Measurements from ENCODE around the gene SGMS2. TPM values are rescaled to one million over a fixed set of nuclear protein-coding genes. Genes with fewer than 3 reads are reported as not detected.

Gene SGMS2
- total and polyA plus RNA-seq, 2 of the 4 experiments (the other 2 are of a cell fraction) = 13.4 to 37.5 TPM

GRCh38 chr4:107824350-107825071 lies at the start of gene SGMS2 (continued):
- 0 out of 2 replicates have a peak, but pooled peaks have one; percentile 49 for TF ChIP-seq CEBPB (IDR thresholded peaks at IDR 0.05; ENCODE audit: low read depth, low read length)
- TF ChIP-seq RCOR1 (IDR thresholded peaks at IDR 0.05; ENCODE audit: insufficient replicate concordance, low read length) = no peak
- TF ChIP-seq MAFK (IDR thresholded peaks at IDR 0.05; ENCODE audit: low read depth, low read length) = no peak
- peak; percentile 35; the same call in 1 of the 2 replicates for TF ChIP-seq MXI1 (IDR thresholded peaks at IDR 0.05; ENCODE audit: borderline replicate concordance, low read depth, low read length)
- TF ChIP-seq NFE2L2 (IDR thresholded peaks at IDR 0.05; ENCODE audit: low read depth, low read length) = no peak

GRCh38 chr4:107777890-107778289 lies 46.8 kb upstream of the SGMS2 start:
- H4K8ac ChIP-seq (ENCODE audit: low read depth in 2 of 2, low read length in 2 of 2) = no peak overlapping the region
- H3K27ac ChIP-seq (ENCODE audit: insufficient read depth, low read length) = no peak overlapping the region
- H4K5ac ChIP-seq (ENCODE audit: low read depth, low read length) = no peak overlapping the region
- H3K9ac ChIP-seq (ENCODE audit: low read depth, low read length) = no peak overlapping the region
- H3K56ac ChIP-seq (ENCODE audit: extremely low read depth, insufficient read depth, low read length) = no peak overlapping the region
- no peaks in the 10 kb centered on the region for H3K4me1 ChIP-seq (ENCODE audit: control insufficient read depth, insufficient read depth, low read length)
- no peaks in the 10 kb centered on the region for H4K20me1 ChIP-seq (ENCODE audit: insufficient read depth, low read length)
- no peak overlapping the region for H2AK5ac ChIP-seq (ENCODE audit: low read depth, low read length)
- H2BK120ac ChIP-seq (ENCODE audit: low read depth, low read length) = no peak overlapping the region
- H2AK9ac ChIP-seq (replicated peaks; ENCODE audit: low read depth, low read length, poor library complexity) = no peak overlapping the region
- dilution Hi-C loops (cut with HindIII; ENCODE audit: low sequenced_read_pairs, unreplicated experiment) (no loop called here), in situ Hi-C loops (cut with MboI; ENCODE audit: low sequenced_read_pairs) (no loop called here), intact Hi-C loops (cut with micrococcal nuclease) (no loop called here)
- H3K79me1 ChIP-seq (ENCODE audit: low read depth in 1 of 2, low read length in 2 of 2) = no peaks in the 10 kb centered on the region
- H3K9me1 ChIP-seq (ENCODE audit: insufficient read depth, low read length) = no peaks in the 10 kb centered on the region
- ATAC-seq (ENCODE audit: low read depth) (no peak), DNase-seq (no peak)
- H3K23ac ChIP-seq (ENCODE audit: low read depth, low read length) = no peak overlapping the region
- H3K4me2 ChIP-seq (ENCODE audit: low read depth, low read length) = no peak overlapping the region
- TF ChIP-seq ELK1 (IDR thresholded peaks at IDR 0.05; ENCODE audit: borderline replicate concordance, low read depth, low read length) = no peak
- TF ChIP-seq MXI1 (IDR thresholded peaks at IDR 0.05; ENCODE audit: borderline replicate concordance, low read depth, low read length) = no peak
- TF ChIP-seq RFX5 (IDR thresholded peaks at IDR 0.05; ENCODE audit: low read depth, low read length) = no peak
- TF ChIP-seq CHD1 (IDR thresholded peaks at IDR 0.05; ENCODE audit: low read depth, low read length) = no peak
- TF ChIP-seq CTCF (conservative IDR thresholded peaks at IDR 0.05; ENCODE audit: low read depth, low read length) = no peak
- no peak for TF ChIP-seq MAZ (IDR thresholded peaks at IDR 0.05; ENCODE audit: borderline replicate concordance, low read depth, low read length)
- CTCF ChIA-PET = no interaction called here
- H2AFZ ChIP-seq (replicated peaks; ENCODE audit: low read length, poor library complexity) = no peak overlapping the region
- no peak overlapping the region for H2BK5ac ChIP-seq (ENCODE audit: low read depth, low read length, poor library complexity, severe bottlenecking)
- H3K18ac ChIP-seq (ENCODE audit: low read depth, low read length) = no peak overlapping the region
- no peaks in the 10 kb centered on the region for H3K36me3 ChIP-seq (ENCODE audit: control insufficient read depth, insufficient read depth, low read length)
- peaks cover 5% of the 10 kb centered on the region; the same call in 1 of the 2 replicates for H3K27me3 ChIP-seq (ENCODE audit: control insufficient read depth, insufficient read depth, low read length)
- no peak overlapping the region for H3K4ac ChIP-seq (ENCODE audit: low read depth, low read length)
- no peak overlapping the region for H4K91ac ChIP-seq (ENCODE audit: insufficient read depth, low read depth, low read length)
- H2BK20ac ChIP-seq (ENCODE audit: low read depth, low read length) = no peak overlapping the region
- H3K14ac ChIP-seq (replicated peaks; ENCODE audit: low read depth, low read length) = no peak overlapping the region
- no peaks in the 10 kb centered on the region for H3K9me3 ChIP-seq (ENCODE audit: control insufficient read depth, insufficient read depth, low read length)
- no TSS peak for BruUV-seq (replicated peaks)
- no peak overlapping the region for H2BK15ac ChIP-seq (ENCODE audit: low read depth, low read length)
- no peak overlapping the region for H3K4me3 ChIP-seq (ENCODE audit: insufficient read depth, low read depth, low read length)
- POLR2A ChIA-PET (ENCODE audit: unreplicated experiment) = no interaction called here
